HCT116 (cell line): ENCODE measurements around the gene TVP23A. TPM values are rescaled to one million over a fixed set of nuclear protein-coding genes. Genes with fewer than 3 reads are reported as not detected.
A peak's percentile ranks its signal among the peaks of the same experiment; 100 is the strongest.

Source experiments
- ATAC-seq: fragments of 200-7000 bp; cut with Tn5 transposase; 2 replicates; pipeline ENCODE4 v1.9.1; 2020; ENCODE audit warnings: mild to moderate bottlenecking, moderate library complexity
- BruUV-seq: library from RNA; stranded (reverse); fragments of 400-500 nt; replicated peaks from 2 replicates; lab custom pipeline; 2021; lab: Mats Ljungman, UMichigan
- CTCF ChIA-PET: fragments of 300-600 bp; sonication (Branson Sonifier 250); formaldehyde crosslinking; loops from one replicate; lab custom pipeline; 2021; ENCODE audit warnings: antibody characterized with exemption; lab: Charles Lee
- POLR2A ChIA-PET: fragments of 300-600, 350-600 bp; sonication (Branson Sonifier 250); formaldehyde crosslinking; loops from one replicate; lab custom pipeline; 2021; ENCODE audit warnings: antibody characterized with exemption; lab: Charles Lee
- RAD21 ChIA-PET, 2 experiments: fragments of 300-600 bp; sonication (Branson Sonifier 250); formaldehyde crosslinking; loops; one replicate each; lab custom pipeline; 2023; ENCODE audit warnings: low total read pairs in 2 of 2; ENCODE audit not compliant: uncharacterized antibody in 2 of 2, unreplicated experiment in 2 of 2, low non-redundant PET in 1 of 2; lab: Charles Lee
- DNase-seq: peaks from one replicate; pipeline ENCODE4 v3.0.0-alpha.2; 2010; ENCODE audit warnings: low read depth, low spot score
- H2AFZ ChIP-seq: fragments of 200-600 bp; shearing (Covaris generic), sonication (generic); 2 replicates; pipeline ENCODE4 v1.6.1; 2017; ENCODE audit warnings: low read depth, mixed run types, mixed read lengths, antibody characterized with exemption, low read length; ENCODE audit not compliant: poor library complexity, severe bottlenecking
- H3K27ac ChIP-seq: 2 replicates; pipeline ENCODE4 v1.5.1; 2012; ENCODE audit warnings: low read depth, low read length
- H3K27me3 ChIP-seq: fragments of 200-600 bp; sonication (generic); 2 replicates; pipeline ENCODE4 v1.6.1; 2016; ENCODE audit warnings: mixed run types, low read length, mixed read lengths; ENCODE audit not compliant: insufficient read depth
- H3K36me3 ChIP-seq, 2 experiments: fragments of 200-500 bp in 1 of 2; fragments of 200-600 bp in 1 of 2; sonication (Bioruptor generic) in 1 of 2; sonication (generic) in 1 of 2; 2 replicates each; pipeline versions ENCODE4 v1.5.1 to v1.6.1; 2014 to 2016; ENCODE audit warnings: low read length in 2 of 2, inconsistent platforms in 1 of 2, mixed read lengths in 1 of 2, mixed run types in 1 of 2; ENCODE audit not compliant: insufficient read depth in 2 of 2, control insufficient read depth in 1 of 2
- H3K4me1 ChIP-seq, 2 experiments: fragments of 200-600 bp in 1 of 2; sonication (generic) in 1 of 2; 2 replicates each; pipeline versions ENCODE4 v1.5.1 to v1.6.1; 2012 to 2017; ENCODE audit warnings: low read length in 2 of 2, inconsistent platforms in 1 of 2, mild to moderate bottlenecking in 1 of 2, mixed read lengths in 1 of 2, mixed run types in 1 of 2, moderate library complexity in 1 of 2; ENCODE audit not compliant: insufficient read depth in 2 of 2, control insufficient read depth in 1 of 2
- H3K4me2 ChIP-seq: fragments of 200-600 bp; sonication (generic); 2 replicates; pipeline ENCODE4 v1.6.1; 2017; ENCODE audit warnings: mixed run types, low read length, mixed read lengths
- H3K4me3 ChIP-seq, 2 experiments: fragments of 200-600 bp in 1 of 2; sonication (generic) in 1 of 2; replicated peaks in 1 of 2; 2 replicates each; pipeline ENCODE4 v1.5.1; 2011 to 2016; ENCODE audit warnings: low read length in 2 of 2, control low read depth in 1 of 2, low read depth in 1 of 2, mild to moderate bottlenecking in 1 of 2, mixed read lengths in 1 of 2, mixed run types in 1 of 2
- H3K79me2 ChIP-seq: fragments of 200-600 bp; sonication (generic); 2 replicates; pipeline ENCODE4 v1.6.1; 2017; ENCODE audit warnings: mild to moderate bottlenecking, mixed run types, low read length, moderate library complexity, mixed read lengths; ENCODE audit not compliant: insufficient read depth
- H3K9ac ChIP-seq: fragments of 200-600 bp; sonication (generic); 2 replicates; pipeline ENCODE4 v1.6.1; 2016; ENCODE audit warnings: low read length, mixed read lengths
- H3K9me2 ChIP-seq: fragments of 200-600 bp; sonication (generic), shearing (Covaris generic); 2 replicates; pipeline ENCODE4 v1.6.1; 2017; ENCODE audit warnings: mixed run types, mild to moderate bottlenecking, moderate library complexity; ENCODE audit not compliant: insufficient read depth
- H3K9me3 ChIP-seq, 2 experiments: fragments of 200-500 bp in 1 of 2; fragments of 200-600 bp in 1 of 2; sonication (Bioruptor generic) in 1 of 2; sonication (generic) in 1 of 2; 2 replicates each; pipeline ENCODE4 v1.6.1; 2014 to 2017; ENCODE audit warnings: low read length in 2 of 2, mixed read lengths in 2 of 2, inconsistent platforms in 1 of 2, low read depth in 1 of 2, mild to moderate bottlenecking in 1 of 2, mixed run types in 1 of 2, moderate library complexity in 1 of 2; ENCODE audit not compliant: control insufficient read depth in 1 of 2, insufficient read depth in 1 of 2
- H4K20me1 ChIP-seq: fragments of 200-600 bp; sonication (generic), shearing (Covaris generic); 2 replicates; pipeline ENCODE4 v1.6.1; 2017; ENCODE audit warnings: mixed run types, mild to moderate bottlenecking, moderate library complexity; ENCODE audit not compliant: insufficient read depth
- ATF3 ChIP-seq: IDR thresholded peaks from 2 replicates; pipeline ENCODE4 v1.6.1; 2012
- CBX3 ChIP-seq: IDR thresholded peaks from 2 replicates; pipeline ENCODE4 v1.6.1; 2012; ENCODE audit warnings: low read depth
- CEBPB ChIP-seq: IDR thresholded peaks from 2 replicates; pipeline ENCODE4 v1.6.1; 2012; ENCODE audit warnings: low read depth
- CTCF ChIP-seq, 3 experiments: fragments of 200-600 bp in 1 of 3; sonication (generic) in 1 of 3; IDR thresholded peaks in 2 of 3; conservative IDR thresholded peaks in 1 of 3; 2 replicates each; pipeline ENCODE4 v1.5.1; 2012 to 2017; ENCODE audit warnings: low read depth in 2 of 3, low read length in 2 of 3, antibody characterized with exemption in 1 of 3, borderline replicate concordance in 1 of 3, control low read depth in 1 of 3, mild to moderate bottlenecking in 1 of 3, mixed read lengths in 1 of 3, mixed run types in 1 of 3, moderate library complexity in 1 of 3; ENCODE audit not compliant: insufficient read depth in 1 of 3
- EGR1 ChIP-seq: IDR thresholded peaks from 2 replicates; pipeline ENCODE4 v1.6.1; 2012; ENCODE audit warnings: low read depth
- ELF1 ChIP-seq: IDR thresholded peaks from 2 replicates; pipeline ENCODE4 v1.6.1; 2012; ENCODE audit warnings: low read depth, borderline replicate concordance
- FOSL1 ChIP-seq: IDR thresholded peaks from 2 replicates; pipeline ENCODE4 v1.6.1; 2012; ENCODE audit warnings: low read depth
- JUND ChIP-seq: IDR thresholded peaks from 2 replicates; pipeline ENCODE4 v1.6.1; 2012
- MAX ChIP-seq: IDR thresholded peaks from 2 replicates; pipeline ENCODE4 v1.6.1; 2012
- POLR2A ChIP-seq: IDR thresholded peaks from 2 replicates; pipeline ENCODE4 v1.7.0; 2011; ENCODE audit warnings: borderline replicate concordance; ENCODE audit not compliant: insufficient read depth, insufficient read length; ENCODE audit errors: extremely low read depth
- POLR2AphosphoS5 ChIP-seq: IDR thresholded peaks from 2 replicates; pipeline ENCODE4 v1.6.1; 2011; ENCODE audit warnings: mild to moderate bottlenecking, low read depth, low read length, moderate library complexity
- RAD21 ChIP-seq: IDR thresholded peaks from 2 replicates; pipeline ENCODE4 v1.6.1; 2012; ENCODE audit warnings: low read depth, mild to moderate bottlenecking
- REST ChIP-seq: IDR thresholded peaks from 2 replicates; pipeline ENCODE4 v1.6.1; 2012; ENCODE audit warnings: low read depth
- SIN3A ChIP-seq: IDR thresholded peaks from 2 replicates; pipeline ENCODE4 v1.6.1; 2012; ENCODE audit warnings: low read depth
- SP1 ChIP-seq: IDR thresholded peaks from 2 replicates; pipeline ENCODE4 v1.6.1; 2012; ENCODE audit warnings: low read depth
- SRF ChIP-seq: IDR thresholded peaks from 2 replicates; pipeline ENCODE4 v1.6.1; 2012; ENCODE audit warnings: low read depth
- YY1 ChIP-seq: IDR thresholded peaks from 2 replicates; pipeline ENCODE4 v1.6.1; 2011; ENCODE audit warnings: low read length, low read depth, moderate library complexity, mild to moderate bottlenecking; ENCODE audit not compliant: insufficient replicate concordance; ENCODE audit errors: extremely low read depth
- ZBTB33 ChIP-seq: IDR thresholded peaks from 2 replicates; pipeline ENCODE4 v1.6.1; 2011; ENCODE audit warnings: mild to moderate bottlenecking, low read length, moderate library complexity; ENCODE audit not compliant: insufficient replicate concordance; ENCODE audit errors: extremely low read depth
- ZFX ChIP-seq: fragments of 450-650 bp; IDR thresholded peaks from 2 replicates; pipeline ENCODE4 v1.6.1; 2017
- intact Hi-C: fragments of 100-400 bp; cut with micrococcal nuclease; formaldehyde crosslinking; loops from 2 replicates; pipeline ENCODE4 v1.10.0; 2022
- total RNA-seq: library from RNA; stranded (reverse); gene quantifications from one replicate; pipeline ENCODE4 v1.2.1, GENCODE V29; 2021; ENCODE audit not compliant: unreplicated experiment

Gene TVP23A
- total RNA-seq, 1 experiment from 2014 or later = not detected

- Histone ChIP-seq H3K4me1 (peaks cover 16 to 37% of the 10 kb centered on the region in 2 experiments), H4K20me1 (no peaks in the 10 kb centered on the region), H3K36me3 (0 out of 4 replicates have a peak, but pooled peaks cover 0 to 5% of the 10 kb centered on the region in 2 experiments), H3K4me3 (peak within 1 kb of the TSS; percentile 58 to 68), H3K9ac (peak within 1 kb of the TSS; percentile 83), H2AFZ (peak within 1 kb of the TSS; percentile 36), H3K9me2 (no peaks in the 10 kb centered on the region), H3K4me2 (peak within 1 kb of the TSS; percentile 96), H3K27me3 (no peaks in the 10 kb centered on the region), H3K79me2 (no peaks in the 10 kb centered on the region), H3K9me3 (no peaks in the 10 kb centered on the region), H3K27ac (peak within 1 kb of the TSS; percentile 85)
- TSS peak; percentile 86 for BruUV-seq
- POLR2A ChIA-PET = interaction anchor here (0.7 to 1.4 kb wide), 5 partner anchors 10 to 191 kb away, joined by 3 to 8 read pairs (median 4); no protein-coding TSS in a partner anchor
- CTCF ChIA-PET = interaction anchor here (0.7 to 1.9 kb wide), 3 partner anchors 11 to 229 kb away, joined by 5 to 19 read pairs (median 5); no protein-coding TSS in a partner anchor
- DNase-seq (peak; percentile 97), ATAC-seq (peak; percentile 92)
- RAD21 ChIA-PET = interaction anchor here in 1 of 2 experiments (0.9 kb wide), 1 partner anchor 175 kb away, joined by 3 read pairs; no protein-coding TSS in a partner anchor
- intact Hi-C loops = loop anchor here (2.0 to 5.0 kb wide), 2 partner anchors 134 to 175 kb away; partner anchors contain the start of gene CIITA
- TF ChIP-seq CBX3 = no peak
- peak; percentile 79 for TF ChIP-seq SIN3A
- TF ChIP-seq SP1 = peak; percentile 75
- TF ChIP-seq MAX = peak; percentile 90
- peak; percentile 83 for TF ChIP-seq ZFX
- no peak for TF ChIP-seq CEBPB
- peak; percentile 28 for TF ChIP-seq YY1
- no peak for TF ChIP-seq JUND
- peak; percentile 79 for TF ChIP-seq POLR2A
- TF ChIP-seq CTCF (IDR thresholded peaks at IDR 0.05 in 2 of 3, conservative IDR thresholded peaks at IDR 0.05 in 1 of 3; ENCODE audit: borderline replicate concordance in 1 of 3, insufficient read depth in 1 of 3, low read depth in 2 of 3, low read length in 2 of 3) = no peak
- peak; percentile 80 for TF ChIP-seq EGR1
- TF ChIP-seq REST = no peak
- no peak for TF ChIP-seq ATF3
- TF ChIP-seq ZBTB33 = no peak
- TF ChIP-seq ELF1 = peak; percentile 83; the same call in 1 of the 2 replicates
- TF ChIP-seq POLR2AphosphoS5 = peak; percentile 86
- TF ChIP-seq RAD21 = no peak
- TF ChIP-seq SRF = no peak
- no peak for TF ChIP-seq FOSL1
These were observed 74.8 kb downstream of the TVP23A start, which contains the start of gene NUBP1 for GRCh38 chr16:10743610-10744369. Gene NUBP1 (plus strand): TSS chr16:10743842. CDS start chr16:10743864, 22 bp downstream.
